Measurements from ENCODE around the gene STK40.

The STK40 gene

DNA sequence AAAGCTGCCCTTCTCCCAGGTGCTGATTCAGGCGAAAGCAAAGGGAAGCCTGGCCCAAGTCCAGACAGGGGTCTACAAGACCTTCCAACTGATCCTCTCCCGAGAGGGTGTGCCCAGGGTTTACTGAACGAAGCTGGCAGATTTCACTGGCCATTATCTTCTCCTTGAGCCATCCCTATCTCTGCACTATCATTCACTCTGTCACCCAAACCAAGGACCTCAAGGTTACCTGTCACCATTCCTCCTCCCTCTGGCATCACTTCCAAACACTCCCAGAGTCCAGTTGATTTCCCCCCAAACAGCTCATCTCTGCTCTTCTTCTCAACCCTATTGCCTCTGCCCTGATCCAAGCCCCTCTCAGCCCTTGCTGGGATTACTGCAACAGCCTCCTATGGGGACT lies 4.9 kb downstream of the STK40 start:
- Histone ChIP-seq H3K36me3 (ENCODE audit: control insufficient read depth in 4 of 4, insufficient read depth in 4 of 4, low read length in 3 of 4) (peaks cover 0 to 21% (median 3%) of the 10 kb centered on the region in 4 experiments), H3K4me3 (ENCODE audit: control insufficient read depth in 1 of 7, extremely low read depth in 1 of 7, insufficient read depth in 4 of 7, low read depth in 2 of 7, low read length in 6 of 7) (no peak overlapping the region), H3K27ac (ENCODE audit: insufficient read depth in 1 of 2, low read depth in 1 of 2, low read length in 2 of 2, poor library complexity in 1 of 2, severe bottlenecking in 2 of 2) (no peak overlapping the region), H3K4me1 (ENCODE audit: control extremely low read depth in 1 of 4, control insufficient read depth in 4 of 4, insufficient read depth in 4 of 4, low read length in 3 of 4) (peaks cover 13 to 60% (median 43%) of the 10 kb centered on the region in 4 experiments), H3K9me3 (ENCODE audit: control extremely low read depth in 1 of 5, control insufficient read depth in 4 of 5, insufficient read depth in 2 of 5, low read depth in 1 of 5, low read length in 4 of 5) (no peaks in the 10 kb centered on the region), H3K27me3 (replicated peaks in 2 of 5; ENCODE audit: control insufficient read depth in 4 of 5, insufficient read depth in 5 of 5, low read length in 4 of 5) (no peaks in the 10 kb centered on the region)
- ChIA-PET CTCF (interaction anchor here (2.5 kb wide), 1 partner anchor 38 kb away, joined by 12 read pairs; no protein-coding TSS in a partner anchor), POLR2A (interaction anchor here (1.2 kb wide), 1 partner anchor 13 kb away, joined by 4 read pairs; no protein-coding TSS in a partner anchor)
- 95% methylated on average over 3 of the region's 3 CpGs for WGBS (ENCODE audit: insufficient coverage)
- DNase-seq, result no peak

DNA sequence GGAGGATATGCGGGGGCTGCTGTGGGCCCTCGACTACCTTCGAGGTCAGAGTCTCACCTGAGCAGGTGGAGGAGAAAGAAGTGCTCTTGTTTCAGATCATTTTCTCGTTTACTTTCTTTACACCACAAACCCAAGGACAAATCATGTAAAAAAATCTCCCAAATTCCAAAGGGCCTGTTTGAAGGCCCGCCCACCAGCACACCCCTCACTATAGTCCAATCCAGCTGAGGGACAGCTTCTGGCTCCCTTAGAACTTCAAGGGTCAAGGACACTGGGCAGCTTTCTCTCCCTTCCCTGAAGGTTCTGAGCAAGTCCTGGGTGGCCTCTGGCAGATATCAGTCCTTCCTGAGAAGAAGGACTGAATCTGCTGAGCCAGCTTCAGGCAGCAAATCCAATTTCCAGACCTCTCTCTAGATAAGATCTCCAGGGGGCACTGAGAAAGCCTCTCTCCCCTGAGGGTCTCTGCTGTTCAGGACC lies 5.5 kb downstream of the STK40 start:
- 95% methylated on average over 4 of the region's 5 CpGs for WGBS (ENCODE audit: insufficient coverage)
- Histone ChIP-seq H3K4me3 (ENCODE audit: control insufficient read depth in 1 of 7, extremely low read depth in 1 of 7, insufficient read depth in 4 of 7, low read depth in 2 of 7, low read length in 6 of 7) (no peak overlapping the region), H3K27ac (ENCODE audit: insufficient read depth in 1 of 2, low read depth in 1 of 2, low read length in 2 of 2, poor library complexity in 1 of 2, severe bottlenecking in 2 of 2) (no peak overlapping the region), H3K36me3 (ENCODE audit: control insufficient read depth in 4 of 4, insufficient read depth in 4 of 4, low read length in 3 of 4) (peaks cover 0 to 21% (median 3%) of the 10 kb centered on the region in 4 experiments), H3K9me3 (ENCODE audit: control extremely low read depth in 1 of 5, control insufficient read depth in 4 of 5, insufficient read depth in 2 of 5, low read depth in 1 of 5, low read length in 4 of 5) (no peaks in the 10 kb centered on the region), H3K4me1 (ENCODE audit: control extremely low read depth in 1 of 4, control insufficient read depth in 4 of 4, insufficient read depth in 4 of 4, low read length in 3 of 4) (peaks cover 13 to 66% (median 48%) of the 10 kb centered on the region in 4 experiments), H3K27me3 (replicated peaks in 2 of 5; ENCODE audit: control insufficient read depth in 4 of 5, insufficient read depth in 5 of 5, low read length in 4 of 5) (no peaks in the 10 kb centered on the region)
- ChIA-PET CTCF (interaction anchor here (1.5 kb wide), 1 partner anchor 20 kb away, joined by 6 read pairs; no protein-coding TSS in a partner anchor), POLR2A (interaction anchor here (1.2 kb wide), 1 partner anchor 13 kb away, joined by 4 read pairs; no protein-coding TSS in a partner anchor)
- DNase-seq, result no peak

DNA sequence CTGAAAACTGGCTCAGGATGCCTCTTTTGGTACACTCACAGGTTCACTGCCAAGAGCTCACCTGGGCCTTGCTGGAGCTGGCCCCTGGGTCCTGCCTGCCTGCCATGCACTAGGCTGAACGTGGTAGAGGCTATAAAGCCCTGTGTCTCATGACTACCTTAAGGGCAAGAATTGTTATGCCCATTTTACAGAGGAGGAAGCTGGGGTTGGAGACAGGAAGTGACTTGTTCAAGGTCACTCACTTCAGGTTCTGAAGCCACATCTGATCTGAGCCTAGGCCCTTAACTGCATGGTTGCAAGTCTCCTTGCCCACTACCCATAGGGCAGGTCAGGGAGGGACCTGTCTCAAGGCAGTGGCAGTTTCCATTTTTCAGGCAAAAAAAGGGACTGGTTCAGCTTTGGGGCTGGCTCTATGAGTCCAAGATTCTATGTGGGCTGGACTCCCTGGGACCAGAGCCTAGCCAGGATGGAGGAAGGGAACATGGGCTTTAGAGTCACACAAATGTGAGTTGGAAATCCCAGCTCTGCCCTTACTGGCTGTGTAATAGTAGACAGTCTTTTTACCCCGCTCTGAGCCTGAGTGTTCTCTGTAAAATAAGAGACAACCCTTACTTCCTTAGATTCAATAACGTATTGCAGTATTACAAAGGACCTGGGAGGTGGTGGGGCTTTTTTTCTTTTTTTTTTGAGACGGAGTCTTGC lies 7.8 kb downstream of the STK40 start:
- Histone ChIP-seq H3K4me3 (ENCODE audit: control insufficient read depth in 1 of 7, extremely low read depth in 1 of 7, insufficient read depth in 4 of 7, low read depth in 2 of 7, low read length in 6 of 7) (no peak overlapping the region), H3K27ac (ENCODE audit: insufficient read depth in 1 of 2, low read depth in 1 of 2, low read length in 2 of 2, poor library complexity in 1 of 2, severe bottlenecking in 2 of 2) (no peak overlapping the region), H3K9me3 (ENCODE audit: control extremely low read depth in 1 of 5, control insufficient read depth in 4 of 5, insufficient read depth in 2 of 5, low read depth in 1 of 5, low read length in 4 of 5) (no peaks in the 10 kb centered on the region), H3K4me1 (ENCODE audit: control extremely low read depth in 1 of 4, control insufficient read depth in 4 of 4, insufficient read depth in 4 of 4, low read length in 3 of 4) (peaks cover 13 to 67% (median 51%) of the 10 kb centered on the region in 4 experiments), H3K27me3 (replicated peaks in 2 of 5; ENCODE audit: control insufficient read depth in 4 of 5, insufficient read depth in 5 of 5, low read length in 4 of 5) (no peaks in the 10 kb centered on the region), H3K36me3 (ENCODE audit: control insufficient read depth in 4 of 4, insufficient read depth in 4 of 4, low read length in 3 of 4) (peaks cover 0 to 21% (median 3%) of the 10 kb centered on the region in 4 experiments)
- CTCF ChIA-PET, result interaction anchor here (0.6 to 2.8 kb wide), 8 partner anchors 9 to 61 kb away, joined by 3 to 15 read pairs (median 3); no protein-coding TSS in a partner anchor
- DNase-seq, result no peak
- 100% methylated on average over 2 of the region's 4 CpGs for WGBS (ENCODE audit: insufficient coverage)
- POLR2A ChIA-PET, result no interaction called here

DNA sequence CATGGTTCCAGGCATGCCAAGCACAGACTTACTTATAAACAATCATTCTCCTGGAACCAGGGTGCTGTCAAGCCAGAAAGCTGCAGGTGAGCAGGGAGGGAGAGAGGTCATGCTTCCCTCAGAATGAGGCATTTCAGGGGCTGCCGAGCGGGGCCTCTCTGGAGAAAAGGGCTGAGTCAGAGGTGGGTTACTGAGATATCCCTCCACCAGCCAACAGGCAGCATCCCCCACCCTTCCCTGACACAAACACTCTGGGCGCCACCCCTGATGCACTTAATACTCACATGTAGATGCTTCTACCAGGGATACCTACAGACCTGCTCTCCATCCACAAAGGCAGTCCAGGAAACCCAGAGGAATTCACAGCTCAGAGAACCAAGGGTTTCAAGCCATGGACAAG lies 13.1 kb downstream of the STK40 start:
- H3K27me3 ChIP-seq (replicated peaks in 2 of 5; ENCODE audit: control insufficient read depth in 4 of 5, insufficient read depth in 5 of 5, low read length in 4 of 5), result no peaks in the 10 kb centered on the region
- peaks cover 16 to 79% (median 75%) of the 10 kb centered on the region in 4 experiments for H3K4me1 ChIP-seq (ENCODE audit: control extremely low read depth in 1 of 4, control insufficient read depth in 4 of 4, insufficient read depth in 4 of 4, low read length in 3 of 4)
- POLR2A ChIA-PET, result no interaction called here
- H3K36me3 ChIP-seq (ENCODE audit: control insufficient read depth in 4 of 4, insufficient read depth in 4 of 4, low read length in 3 of 4), result peaks cover 0 to 12% (median 0%) of the 10 kb centered on the region in 4 experiments
- CTCF ChIA-PET, result no interaction called here
- peak overlapping the region in 5 of 7 experiments; percentile 7 to 57 (median 26) for H3K4me3 ChIP-seq (ENCODE audit: control insufficient read depth in 1 of 7, extremely low read depth in 1 of 7, insufficient read depth in 4 of 7, low read depth in 2 of 7, low read length in 6 of 7)
- peak in 2 of 3 donors; percentile 71 to 78 for DNase-seq
- no peaks in the 10 kb centered on the region for H3K9me3 ChIP-seq (ENCODE audit: control extremely low read depth in 1 of 5, control insufficient read depth in 4 of 5, insufficient read depth in 2 of 5, low read depth in 1 of 5, low read length in 4 of 5)
- WGBS (ENCODE audit: insufficient coverage), result 13% methylated on average over 3 of the region's 3 CpGs
- H3K27ac ChIP-seq (ENCODE audit: insufficient read depth in 1 of 2, low read depth in 1 of 2, low read length in 2 of 2, poor library complexity in 1 of 2, severe bottlenecking in 2 of 2), result peak overlapping the region; percentile 76 to 91

DNA sequence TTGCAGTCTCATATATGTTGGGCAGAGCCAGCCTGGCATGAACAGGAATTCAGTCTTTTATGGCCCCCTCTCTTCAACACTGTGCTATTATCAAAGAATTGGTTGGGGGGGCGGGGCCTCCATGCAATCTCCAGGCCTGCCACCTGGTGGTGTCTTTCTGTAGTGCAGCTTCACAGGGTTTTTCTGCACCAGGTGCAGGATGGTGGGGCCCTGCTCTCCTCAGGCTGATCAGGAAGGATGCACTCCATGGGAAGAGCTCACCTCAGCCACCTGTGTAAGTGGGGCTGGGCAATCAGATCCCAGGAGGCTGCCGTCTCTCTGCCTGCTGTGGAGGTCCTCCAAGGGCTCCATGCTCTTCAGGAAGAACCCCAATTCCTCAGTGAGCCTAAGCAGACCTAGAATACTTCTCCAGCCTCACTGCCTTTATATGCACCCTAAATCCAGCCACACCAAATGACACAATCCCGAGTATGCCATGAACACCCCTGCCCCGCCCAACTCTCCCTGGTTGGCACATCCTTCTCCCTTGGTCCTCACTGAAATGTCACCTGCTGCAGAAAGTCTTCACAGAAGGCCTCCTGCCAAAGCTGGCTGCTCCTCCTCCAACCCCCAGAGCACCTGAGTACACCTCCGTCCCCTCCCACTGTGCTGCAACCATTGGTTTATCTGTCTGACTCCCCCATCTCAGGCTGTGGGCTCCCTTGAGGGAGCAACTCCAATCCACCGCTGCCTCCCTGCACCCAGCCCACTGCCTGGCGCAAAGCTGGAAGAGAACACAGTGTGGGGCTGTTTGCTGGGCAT lies 16.5 kb downstream of the STK40 start:
- peak; percentile 86 to 94 (median 93) for DNase-seq
- peaks cover 0 to 11% (median 0%) of the 10 kb centered on the region in 4 experiments for H3K36me3 ChIP-seq (ENCODE audit: control insufficient read depth in 4 of 4, insufficient read depth in 4 of 4, low read length in 3 of 4)
- 52% methylated on average over 7 of the region's 7 CpGs for WGBS (ENCODE audit: insufficient coverage)
- H3K27me3 ChIP-seq (replicated peaks in 2 of 5; ENCODE audit: control insufficient read depth in 4 of 5, insufficient read depth in 5 of 5, low read length in 4 of 5), result no peaks in the 10 kb centered on the region
- H3K27ac ChIP-seq (ENCODE audit: insufficient read depth in 1 of 2, low read depth in 1 of 2, low read length in 2 of 2, poor library complexity in 1 of 2, severe bottlenecking in 2 of 2), result peak overlapping the region in 1 of 2 experiments; percentile 43
- ChIA-PET CTCF (interaction anchor here (0.7 to 4.4 kb wide), 14 partner anchors 9 to 66 kb away, joined by 3 to 32 read pairs (median 3); partner anchors contain the start of gene LSM10), POLR2A (interaction anchor here (0.9 to 1.8 kb wide), 4 partner anchors 17 to 29 kb away, joined by 3 to 7 read pairs (median 4); partner anchors contain the start of gene STK40)
- H3K4me3 ChIP-seq (ENCODE audit: control insufficient read depth in 1 of 7, extremely low read depth in 1 of 7, insufficient read depth in 4 of 7, low read depth in 2 of 7, low read length in 6 of 7), result no peak overlapping the region
- H3K9me3 ChIP-seq (ENCODE audit: control extremely low read depth in 1 of 5, control insufficient read depth in 4 of 5, insufficient read depth in 2 of 5, low read depth in 1 of 5, low read length in 4 of 5), result no peaks in the 10 kb centered on the region
- H3K4me1 ChIP-seq (ENCODE audit: control extremely low read depth in 1 of 4, control insufficient read depth in 4 of 4, insufficient read depth in 4 of 4, low read length in 3 of 4), result peaks cover 13 to 78% (median 71%) of the 10 kb centered on the region in 4 experiments

DNA sequence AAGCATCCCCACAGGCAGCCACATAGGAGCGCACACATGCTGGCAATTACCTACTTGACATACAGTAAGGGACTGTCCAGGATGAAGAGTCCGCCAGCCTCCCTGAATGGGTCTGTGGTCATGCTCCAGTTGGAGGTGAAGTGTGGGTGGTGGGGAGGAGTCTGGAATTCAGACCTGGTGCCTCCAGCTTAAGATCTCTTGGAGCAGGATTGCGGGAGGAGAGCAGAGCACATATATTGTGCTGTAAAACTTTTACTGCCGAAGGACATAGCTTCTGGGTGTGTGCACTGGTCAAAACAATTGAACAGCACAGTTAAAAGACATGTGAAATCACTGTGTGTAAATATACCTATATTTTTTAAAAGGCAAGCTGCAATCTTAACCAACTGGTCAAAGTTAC lies 17.9 kb downstream of the STK40 start:
- no peak for DNase-seq
- Histone ChIP-seq H3K36me3 (ENCODE audit: control insufficient read depth in 4 of 4, insufficient read depth in 4 of 4, low read length in 3 of 4) (peaks cover 0 to 11% (median 3%) of the 10 kb centered on the region in 4 experiments), H3K27me3 (replicated peaks in 2 of 5; ENCODE audit: control insufficient read depth in 4 of 5, insufficient read depth in 5 of 5, low read length in 4 of 5) (no peaks in the 10 kb centered on the region), H3K4me1 (ENCODE audit: control extremely low read depth in 1 of 4, control insufficient read depth in 4 of 4, insufficient read depth in 4 of 4, low read length in 3 of 4) (peaks cover 4 to 63% (median 56%) of the 10 kb centered on the region in 4 experiments), H3K4me3 (ENCODE audit: control insufficient read depth in 1 of 7, extremely low read depth in 1 of 7, insufficient read depth in 4 of 7, low read depth in 2 of 7, low read length in 6 of 7) (no peak overlapping the region), H3K27ac (ENCODE audit: insufficient read depth in 1 of 2, low read depth in 1 of 2, low read length in 2 of 2, poor library complexity in 1 of 2, severe bottlenecking in 2 of 2) (no peak overlapping the region), H3K9me3 (ENCODE audit: control extremely low read depth in 1 of 5, control insufficient read depth in 4 of 5, insufficient read depth in 2 of 5, low read depth in 1 of 5, low read length in 4 of 5) (no peaks in the 10 kb centered on the region)
- POLR2A ChIA-PET, result interaction anchor here (0.9 kb wide), 2 partner anchors 13 to 17 kb away, joined by 3 to 4 read pairs; no protein-coding TSS in a partner anchor
- 100% methylated on average over 2 of the region's 4 CpGs for WGBS (ENCODE audit: insufficient coverage)
- CTCF ChIA-PET, result interaction anchor here (0.7 to 4.4 kb wide), 15 partner anchors 10 to 67 kb away, joined by 3 to 32 read pairs (median 5); partner anchors contain the start of genes LSM10 and SH3D21
